ENCODE data around the gene CFAP299. TPM values are rescaled to one million over a fixed set of nuclear protein-coding genes. Genes with fewer than 3 reads are reported as not detected.

CFAP299 gene
- total and polyA plus RNA-seq, 2 of the 8 experiments (the other 6 are each of a cell fraction or from before 2014, with no cell fraction given): not detected

GRCh38 chr4:80422727-80423404, 87.3 kb downstream of the CFAP299 start:
- no peak overlapping the region for H2BK120ac ChIP-seq (replicated peaks; ENCODE audit: low read depth, low read length)
- ChIA-PET POLR2A (ENCODE audit: partially characterized antibody) (no interaction called here), CTCF (ENCODE audit: partially characterized antibody) (interaction anchor here (0.6 kb wide), 1 partner anchor 57 kb away, joined by 3 read pairs; no protein-coding TSS in a partner anchor)
- H4K5ac ChIP-seq (ENCODE audit: insufficient read length, low read depth, low read length): no peak overlapping the region
- H3K79me1 ChIP-seq (ENCODE audit: low read depth, low read length): no peaks in the 10 kb centered on the region
- no peak overlapping the region for H3K27ac ChIP-seq (ENCODE audit: low read depth, low read length)
- no peaks in the 10 kb centered on the region for H3K79me2 ChIP-seq (ENCODE audit: control insufficient read depth in 1 of 2, insufficient read depth in 2 of 2, low read length in 2 of 2)
- no peak overlapping the region for H3K4ac ChIP-seq (replicated peaks; ENCODE audit: insufficient read length, low read depth, low read length)
- H2BK5ac ChIP-seq (ENCODE audit: low read depth, low read length): no peak overlapping the region
- H2BK20ac ChIP-seq (ENCODE audit: low read length): no peak overlapping the region
- no peak overlapping the region for H4K91ac ChIP-seq (replicated peaks; ENCODE audit: insufficient read length, low read length)
- no peak for DNase-seq (ENCODE audit: low read depth in 1 of 2, low spot score in 2 of 2)
- H3K14ac ChIP-seq (ENCODE audit: insufficient read length): no peak overlapping the region
- H3K9me3 ChIP-seq (ENCODE audit: insufficient read depth in 2 of 2, low read depth in 1 of 2, low read length in 1 of 2): no peaks in the 10 kb centered on the region
- H3K9ac ChIP-seq (replicated peaks in 1 of 4; ENCODE audit: extremely low read depth in 1 of 4, low read depth in 3 of 4, low read length in 3 of 4): no peak overlapping the region
- H3K4me1 ChIP-seq (replicated peaks in 1 of 4; ENCODE audit: control insufficient read depth in 3 of 4, insufficient read depth in 4 of 4, low read length in 3 of 4): peaks cover 0 to 8% (median 1%) of the 10 kb centered on the region in 4 experiments; a peak in 2 of 7 replicates
- no peak overlapping the region for H2BK15ac ChIP-seq (ENCODE audit: low read length)
- no peak overlapping the region for H2AK5ac ChIP-seq (ENCODE audit: low read depth, low read length)
- no peaks in the 10 kb centered on the region for H3K36me3 ChIP-seq (ENCODE audit: control insufficient read depth in 2 of 4, insufficient read depth in 4 of 4, low read length in 3 of 4)
- FAIRE-seq: no peak
- no peaks in the 10 kb centered on the region for H3K23me2 ChIP-seq (ENCODE audit: low read depth, low read length)
- H2AFZ ChIP-seq (ENCODE audit: low read length): no peak overlapping the region
- H3K56ac ChIP-seq (replicated peaks; ENCODE audit: insufficient read length, low read depth, low read length): no peak overlapping the region
- H4K20me1 ChIP-seq (replicated peaks in 1 of 2; ENCODE audit: control insufficient read depth in 1 of 2, insufficient read depth in 2 of 2, low read length in 2 of 2): no peaks in the 10 kb centered on the region
- no peak overlapping the region for H3K4me2 ChIP-seq (ENCODE audit: insufficient read depth in 1 of 2, low read depth in 2 of 2, low read length in 2 of 2)
- H3K4me3 ChIP-seq (ENCODE audit: extremely low read depth in 1 of 4, insufficient read depth in 2 of 4, low read depth in 3 of 4, low read length in 4 of 4): no peak overlapping the region
- no peak overlapping the region for H3K23ac ChIP-seq (ENCODE audit: insufficient read length)
- TF ChIP-seq RBBP5 (IDR thresholded peaks at IDR 0.05; ENCODE audit: borderline replicate concordance, low read depth, low read length) (no peak), RAD21 (IDR thresholded peaks at IDR 0.05 in 1 of 2, conservative IDR thresholded peaks at IDR 0.05 in 1 of 2; ENCODE audit: low read depth in 2 of 2, low read length in 2 of 2) (no peak), BACH1 (IDR thresholded peaks at IDR 0.05; ENCODE audit: low read length) (no peak), CBX8 (IDR thresholded peaks at IDR 0.05; ENCODE audit: borderline replicate concordance, low read depth, low read length) (no peak), TAF7 (optimal IDR thresholded peaks at IDR 0.05; ENCODE audit: borderline replicate concordance, low read depth, low read length) (no peak)
- H4K8ac ChIP-seq (ENCODE audit: extremely low read depth, insufficient read depth, low read length): no peak overlapping the region
- WGBS, 2 experiments (ENCODE audit: extremely low coverage in 1 of 2, insufficient coverage in 1 of 2, insufficient read length in 1 of 2, insufficient replicate concordance in 2 of 2, low coverage in 1 of 2, low lambda C conversion rate in 2 of 2, missing lambda C conversion rate in 1 of 2): 83% methylated on average over 1 of the region's 1 CpG; no CpG with 5 or more reads in 1 of the 2 experiments
- H3K27me3 ChIP-seq (replicated peaks in 1 of 4; ENCODE audit: control insufficient read depth in 3 of 4, extremely low read depth in 1 of 4, insufficient read depth in 3 of 4, low read length in 3 of 4): no peaks in the 10 kb centered on the region
- no peak overlapping the region for H2BK12ac ChIP-seq (ENCODE audit: low read depth, low read length)
- no peak overlapping the region for H3K18ac ChIP-seq (ENCODE audit: extremely low read depth, low read length)
